ENCODE measurements around the gene GMPR. TPM values are rescaled to one million over a fixed set of nuclear protein-coding genes. Genes with fewer than 3 reads are reported as not detected.

Gene GMPR
- total RNA-seq, 1 experiment from 2014 or later: 24.0 TPM

DNA sequence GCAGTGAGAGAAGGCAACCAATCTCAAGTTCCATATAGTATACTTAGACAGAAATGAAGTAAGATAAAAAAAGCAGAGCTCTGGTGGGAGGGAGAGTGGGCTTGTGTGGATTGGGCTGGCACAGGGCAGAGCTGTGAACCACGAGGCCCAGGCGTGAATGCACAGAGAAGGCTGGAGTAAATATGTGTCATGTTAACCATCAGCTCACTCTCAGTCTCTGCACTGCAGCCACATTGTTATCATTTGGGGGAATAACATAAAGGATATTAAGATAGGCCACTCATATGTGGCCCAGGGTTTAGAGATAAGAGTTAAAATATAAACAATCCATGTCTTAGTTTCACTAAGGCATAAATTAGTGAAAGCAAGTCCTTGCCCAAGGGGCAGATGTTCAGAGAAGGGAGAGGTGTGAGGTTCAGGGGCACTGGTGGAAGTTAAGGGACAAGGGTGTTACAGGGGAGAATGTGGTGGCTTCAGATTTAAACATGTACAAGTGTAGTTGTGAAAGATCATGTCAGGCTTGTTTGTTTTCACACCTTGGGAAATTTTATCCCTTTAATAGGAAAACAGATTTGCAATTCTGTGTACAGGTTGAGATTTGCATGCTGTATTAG, 14.4 kb downstream of the GMPR start (continued):
- TF ChIP-seq, protein P1, sequence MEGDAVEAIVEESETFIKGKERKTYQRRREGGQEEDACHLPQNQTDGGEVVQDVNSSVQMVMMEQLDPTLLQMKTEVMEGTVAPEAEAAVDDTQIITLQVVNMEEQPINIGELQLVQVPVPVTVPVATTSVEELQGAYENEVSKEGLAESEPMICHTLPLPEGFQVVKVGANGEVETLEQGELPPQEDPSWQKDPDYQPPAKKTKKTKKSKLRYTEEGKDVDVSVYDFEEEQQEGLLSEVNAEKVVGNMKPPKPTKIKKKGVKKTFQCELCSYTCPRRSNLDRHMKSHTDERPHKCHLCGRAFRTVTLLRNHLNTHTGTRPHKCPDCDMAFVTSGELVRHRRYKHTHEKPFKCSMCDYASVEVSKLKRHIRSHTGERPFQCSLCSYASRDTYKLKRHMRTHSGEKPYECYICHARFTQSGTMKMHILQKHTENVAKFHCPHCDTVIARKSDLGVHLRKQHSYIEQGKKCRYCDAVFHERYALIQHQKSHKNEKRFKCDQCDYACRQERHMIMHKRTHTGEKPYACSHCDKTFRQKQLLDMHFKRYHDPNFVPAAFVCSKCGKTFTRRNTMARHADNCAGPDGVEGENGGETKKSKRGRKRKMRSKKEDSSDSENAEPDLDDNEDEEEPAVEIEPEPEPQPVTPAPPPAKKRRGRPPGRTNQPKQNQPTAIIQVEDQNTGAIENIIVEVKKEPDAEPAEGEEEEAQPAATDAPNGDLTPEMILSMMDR (IDR thresholded peaks at IDR 0.05 in 2 of 3, conservative IDR thresholded peaks at IDR 0.05 in 1 of 3; ENCODE audit: borderline replicate concordance in 1 of 3, insufficient read depth in 1 of 3, low read depth in 2 of 3, low read length in 2 of 3): no peak
- no peak for TF ChIP-seq EGR1 (IDR thresholded peaks at IDR 0.05; ENCODE audit: low read depth)
- no peak for TF ChIP-seq RAD21 (IDR thresholded peaks at IDR 0.05; ENCODE audit: low read depth)
- no peak for TF ChIP-seq SIN3A (IDR thresholded peaks at IDR 0.05; ENCODE audit: low read depth)
- no peak for TF ChIP-seq ELF1 (IDR thresholded peaks at IDR 0.05; ENCODE audit: borderline replicate concordance, low read depth)
- TF ChIP-seq CEBPB (IDR thresholded peaks at IDR 0.05; ENCODE audit: low read depth): no peak
- TF ChIP-seq, protein P2, sequence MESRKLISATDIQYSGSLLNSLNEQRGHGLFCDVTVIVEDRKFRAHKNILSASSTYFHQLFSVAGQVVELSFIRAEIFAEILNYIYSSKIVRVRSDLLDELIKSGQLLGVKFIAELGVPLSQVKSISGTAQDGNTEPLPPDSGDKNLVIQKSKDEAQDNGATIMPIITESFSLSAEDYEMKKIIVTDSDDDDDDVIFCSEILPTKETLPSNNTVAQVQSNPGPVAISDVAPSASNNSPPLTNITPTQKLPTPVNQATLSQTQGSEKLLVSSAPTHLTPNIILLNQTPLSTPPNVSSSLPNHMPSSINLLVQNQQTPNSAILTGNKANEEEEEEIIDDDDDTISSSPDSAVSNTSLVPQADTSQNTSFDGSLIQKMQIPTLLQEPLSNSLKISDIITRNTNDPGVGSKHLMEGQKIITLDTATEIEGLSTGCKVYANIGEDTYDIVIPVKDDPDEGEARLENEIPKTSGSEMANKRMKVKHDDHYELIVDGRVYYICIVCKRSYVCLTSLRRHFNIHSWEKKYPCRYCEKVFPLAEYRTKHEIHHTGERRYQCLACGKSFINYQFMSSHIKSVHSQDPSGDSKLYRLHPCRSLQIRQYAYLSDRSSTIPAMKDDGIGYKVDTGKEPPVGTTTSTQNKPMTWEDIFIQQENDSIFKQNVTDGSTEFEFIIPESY (IDR thresholded peaks at IDR 0.05; ENCODE audit: extremely low read depth, insufficient replicate concordance, low read length): no peak
- TF ChIP-seq SP1 (IDR thresholded peaks at IDR 0.05; ENCODE audit: low read depth): no peak
- no peak for TF ChIP-seq ZNF274 (IDR thresholded peaks at IDR 0.05; ENCODE audit: low read depth, low read length)
